Measurements from ENCODE around the gene SIGLEC12. TPM values are rescaled to one million over a fixed set of nuclear protein-coding genes. Genes with fewer than 3 reads are reported as not detected.

SIGLEC12 gene
- total and polyA plus RNA-seq, 2 of the 13 experiments (the other 11 are each of a cell fraction or from before 2014, with no cell fraction given), result not detected

- ChIA-PET POLR2A (no interaction called here), CTCF (ENCODE audit: low intra/inter-chr PET ratio, low total read pairs) (interaction anchor here (0.8 kb wide), 1 partner anchor 39 kb away, joined by 3 read pairs; no protein-coding TSS in a partner anchor)
- no peaks in the 10 kb centered on the region for H3K9me3 ChIP-seq (ENCODE audit: low read length)
- no peak overlapping the region for H3K4me2 ChIP-seq (ENCODE audit: low read depth, low read length)
- in situ Hi-C loops (cut with HindIII; ENCODE audit: extremely low pct_ligation_motif_present, low pct_unique_long_range_greater_than_20kb), result no loop called here
- no peaks in the 10 kb centered on the region; a peak in 1 of 5 replicates for H3K27me3 ChIP-seq (ENCODE audit: control insufficient read depth in 1 of 2, insufficient read depth in 2 of 2, low read length in 2 of 2)
- H3K27ac ChIP-seq (ENCODE audit: extremely low read length, insufficient read depth, low read length), result no peak overlapping the region
- FAIRE-seq (no peak), DNase-seq (ENCODE audit: low spot score) (peak; percentile 12), ATAC-seq (no peak)
- H3K4me1 ChIP-seq (ENCODE audit: insufficient read depth, low read length), result no peaks in the 10 kb centered on the region
- no TSS peak for BruUV-seq (replicated peaks)
- H4K20me1 ChIP-seq (ENCODE audit: insufficient read depth, low read length), result no peaks in the 10 kb centered on the region
- intact Hi-C loops (cut with micrococcal nuclease; ENCODE audit: unreplicated experiment), result no loop called here
- no peaks in the 10 kb centered on the region for H3K36me3 ChIP-seq (replicated peaks in 1 of 2; ENCODE audit: control insufficient read depth in 1 of 2, insufficient read depth in 2 of 2, low read length in 2 of 2)
- no peak overlapping the region for H3K4me3 ChIP-seq (replicated peaks in 1 of 3; ENCODE audit: insufficient read depth in 1 of 3, low read depth in 2 of 3, low read length in 3 of 3)
- no peaks in the 10 kb centered on the region for H3K79me2 ChIP-seq (ENCODE audit: insufficient read depth, low read length)
- WGBS (ENCODE audit: low lambda C conversion rate), result 1% methylated on average over 6 of the region's 6 CpGs
- TF ChIP-seq HNRNPL (IDR thresholded peaks at IDR 0.05; ENCODE audit: low read depth, low read length) (no peak), ZMYM4 (CRISPR knock-in tag; IDR thresholded peaks at IDR 0.05) (no peak), MTA3 (CRISPR knock-in tag; IDR thresholded peaks at IDR 0.05) (no peak), SMAD3 (CRISPR knock-in tag; IDR thresholded peaks at IDR 0.05) (no peak), DNMT3B (CRISPR knock-in tag; conservative IDR thresholded peaks at IDR 0.05) (no peak), CTCF (CRISPR knock-in tag; IDR thresholded peaks at IDR 0.05) (0 out of 2 replicates have a peak, but pooled peaks have one; percentile 15)
- H3K9ac ChIP-seq (ENCODE audit: insufficient read depth, low read depth, low read length), result no peak overlapping the region
- no peak overlapping the region for H2AFZ ChIP-seq (ENCODE audit: low read length)
Observed at GRCh38 chr19:51511353-51511752, 9.8 kb upstream of the SIGLEC12 start.

All from HepG2 (cell line).